OCI-LY1 (cell line): ENCODE measurements around the gene LHX8.

ENCODE experiments used
- H2AFZ ChIP-seq: fragments of 200-600 bp; sonication (generic), shearing (Covaris generic); 2 replicates; pipeline ENCODE4 v1.6.0; 2014; ENCODE audit warnings: antibody characterized with exemption, mild to moderate bottlenecking, low read length
- H3F3A ChIP-seq: fragments of 200-600 bp; sonication (generic), shearing (Covaris generic); 2 replicates; pipeline ENCODE4 v1.6.0; 2014; ENCODE audit warnings: mild to moderate bottlenecking, antibody characterized with exemption, low read length, moderate library complexity; ENCODE audit not compliant: insufficient read depth
- H3K27ac ChIP-seq: fragments of 200-600 bp; sonication (generic); 2 replicates; pipeline ENCODE4 v1.5.1; 2014; ENCODE audit warnings: low read length, mixed run types, mild to moderate bottlenecking, low read depth; ENCODE audit not compliant: poor library complexity, severe bottlenecking
- H3K27me3 ChIP-seq: fragments of 200-600 bp; sonication (generic); 2 replicates; pipeline ENCODE4 v1.6.0; 2014; ENCODE audit warnings: antibody characterized with exemption, mild to moderate bottlenecking, low read length, moderate library complexity; ENCODE audit not compliant: insufficient read depth
- H3K36me3 ChIP-seq: fragments of 200-600 bp; sonication (generic); 2 replicates; pipeline ENCODE4 v1.6.1; 2014; ENCODE audit warnings: mild to moderate bottlenecking, antibody characterized with exemption, low read length, moderate library complexity, mixed read lengths; ENCODE audit not compliant: insufficient read depth
- H3K4me1 ChIP-seq: fragments of 200-600 bp; sonication (generic); 2 replicates; pipeline ENCODE4 v1.5.1; 2014; ENCODE audit warnings: mild to moderate bottlenecking, low read length, moderate library complexity; ENCODE audit not compliant: insufficient read depth, severe bottlenecking
- H3K4me2 ChIP-seq: fragments of 200-600 bp; sonication (generic), shearing (Covaris generic); 2 replicates; pipeline ENCODE4 v1.6.1; 2014; ENCODE audit warnings: low read length
- H3K4me3 ChIP-seq: fragments of 200-600 bp; sonication (generic); 2 replicates; pipeline ENCODE4 v1.5.1; 2014; ENCODE audit warnings: low read length, low read depth, mild to moderate bottlenecking, mixed read lengths; ENCODE audit not compliant: poor library complexity, severe bottlenecking
- H3K79me2 ChIP-seq: fragments of 200-600 bp; shearing (Covaris generic); 2 replicates; pipeline ENCODE4 v1.6.1; 2016; ENCODE audit warnings: mixed run types, low read length, mixed read lengths; ENCODE audit not compliant: insufficient read depth
- H3K9ac ChIP-seq: fragments of 200-600 bp; sonication (generic), shearing (Covaris generic); 2 replicates; pipeline ENCODE4 v1.6.1; 2014; ENCODE audit warnings: mild to moderate bottlenecking, low read length, mixed read lengths
- H3K9me2 ChIP-seq: fragments of 200-600 bp; sonication (generic), shearing (Covaris generic); 2 replicates; pipeline ENCODE4 v1.6.1; 2014; ENCODE audit warnings: low read depth, mild to moderate bottlenecking, low read length, mixed read lengths
- H3K9me3 ChIP-seq: fragments of 200-600 bp; shearing (Covaris generic); 2 replicates; pipeline ENCODE4 v1.6.1; 2014; ENCODE audit warnings: low read length, mixed read lengths
- H4K20me1 ChIP-seq: fragments of 200-600 bp; sonication (generic), shearing (Covaris generic); 2 replicates; pipeline ENCODE4 v1.6.0; 2016; ENCODE audit warnings: mild to moderate bottlenecking, low read length; ENCODE audit not compliant: insufficient read depth
- CTCF ChIP-seq: fragments of 200-600 bp; sonication (generic), shearing (Covaris generic); IDR thresholded peaks from 2 replicates; pipeline ENCODE4 v1.5.1; 2017; ENCODE audit warnings: mild to moderate bottlenecking, antibody characterized with exemption, low read length, moderate library complexity, mixed read lengths
- EZH2 ChIP-seq: fragments of 200-600 bp; sonication (generic), shearing (Covaris generic); IDR thresholded peaks from 2 replicates; pipeline ENCODE4 v1.8.0; 2017; ENCODE audit warnings: borderline replicate concordance, mixed run types, mild to moderate bottlenecking, antibody characterized with exemption, low read length, moderate library complexity, mixed read lengths

The LHX8 gene

GRCh38 chr1:75133750-75134646 lies at the start of gene LHX8:
TSS of gene LHX8 (plus strand) at chr1:75134388. CDS start at chr1:75136615, 2,227 bp downstream.
- H3F3A ChIP-seq: no peaks in the 10 kb centered on the region
- H3K9me2 ChIP-seq: no peaks in the 10 kb centered on the region
- no peaks in the 10 kb centered on the region for H3K4me1 ChIP-seq
- no peaks in the 10 kb centered on the region for H3K27me3 ChIP-seq
- no peaks in the 10 kb centered on the region for H3K79me2 ChIP-seq
- no peak within 1 kb of the TSS for H3K27ac ChIP-seq
- H3K9ac ChIP-seq: no peak within 1 kb of the TSS
- H3K9me3 ChIP-seq: no peaks in the 10 kb centered on the region
- no peak for TF ChIP-seq CTCF
- TF ChIP-seq EZH2: no peak
- H3K4me2 ChIP-seq: no peak within 1 kb of the TSS; the same call in 1 of the 2 replicates
- no peaks in the 10 kb centered on the region for H4K20me1 ChIP-seq
- no peak within 1 kb of the TSS for H2AFZ ChIP-seq
- H3K36me3 ChIP-seq: no peaks in the 10 kb centered on the region
- H3K4me3 ChIP-seq: no peak within 1 kb of the TSS

GRCh38 chr1:75085931-75086330 lies 48.3 kb upstream of the LHX8 start:
- H3K9me3 ChIP-seq: no peaks in the 10 kb centered on the region
- no peak overlapping the region for H2AFZ ChIP-seq
- H3K9ac ChIP-seq: no peak overlapping the region
- no peaks in the 10 kb centered on the region for H3K79me2 ChIP-seq
- no peaks in the 10 kb centered on the region for H3K4me1 ChIP-seq
- no peak overlapping the region for H3K27ac ChIP-seq
- no peaks in the 10 kb centered on the region for H3F3A ChIP-seq
- TF ChIP-seq EZH2: no peak
- TF ChIP-seq CTCF: no peak
- no peaks in the 10 kb centered on the region for H3K36me3 ChIP-seq
- no peaks in the 10 kb centered on the region for H4K20me1 ChIP-seq
- no peak overlapping the region for H3K4me3 ChIP-seq
- H3K9me2 ChIP-seq: no peaks in the 10 kb centered on the region
- H3K4me2 ChIP-seq: no peak overlapping the region
- H3K27me3 ChIP-seq: no peaks in the 10 kb centered on the region

GRCh38 chr1:75087278-75087677 lies 46.9 kb upstream of the LHX8 start:
- H3K4me1 ChIP-seq: no peaks in the 10 kb centered on the region
- no peak overlapping the region for H3K27ac ChIP-seq
- H4K20me1 ChIP-seq: no peaks in the 10 kb centered on the region
- TF ChIP-seq CTCF: no peak
- TF ChIP-seq EZH2: no peak
- H3K79me2 ChIP-seq: no peaks in the 10 kb centered on the region
- no peak overlapping the region for H3K4me3 ChIP-seq
- H3K9me3 ChIP-seq: no peaks in the 10 kb centered on the region
- no peaks in the 10 kb centered on the region for H3K27me3 ChIP-seq
- no peaks in the 10 kb centered on the region for H3K36me3 ChIP-seq
- no peaks in the 10 kb centered on the region for H3K9me2 ChIP-seq
- H3K4me2 ChIP-seq: no peak overlapping the region
- no peak overlapping the region for H2AFZ ChIP-seq
- no peaks in the 10 kb centered on the region for H3F3A ChIP-seq
- H3K9ac ChIP-seq: no peak overlapping the region
